ENCODE results near the gene TBX3.

DNA sequence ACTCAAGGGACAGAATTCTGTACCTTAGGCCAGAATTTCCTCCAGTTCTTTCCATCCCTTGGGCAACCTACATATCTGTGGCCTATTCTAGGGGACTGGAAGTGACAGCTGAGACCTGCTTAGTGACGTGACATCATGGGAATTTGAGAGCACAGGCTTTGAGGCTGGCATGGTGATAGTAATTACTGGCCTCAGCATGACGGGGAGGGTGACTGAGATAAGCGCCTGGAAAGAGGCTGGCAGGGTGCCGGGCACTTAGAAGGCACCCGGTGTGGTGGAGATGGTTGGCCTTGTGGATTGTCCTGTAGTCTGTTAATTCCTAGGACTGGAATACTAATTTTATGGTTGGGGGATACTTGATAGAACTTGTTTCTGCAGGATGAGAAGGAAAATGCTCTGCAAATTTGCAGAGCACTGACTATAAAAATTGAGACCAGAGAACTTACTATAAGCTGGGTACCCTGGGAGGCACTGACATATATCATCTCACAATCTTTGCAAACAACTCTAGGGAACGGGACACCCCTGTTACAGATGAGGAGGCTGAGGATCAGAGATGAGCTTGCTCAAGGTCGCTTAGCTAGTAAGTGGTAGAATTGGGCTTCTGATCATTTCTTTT lies 42.2 kb upstream of the TBX3 start:
- TF ChIP-seq EZH2phosphoT487 (IDR thresholded peaks at IDR 0.05), result no peak
- TF ChIP-seq, protein P1, sequence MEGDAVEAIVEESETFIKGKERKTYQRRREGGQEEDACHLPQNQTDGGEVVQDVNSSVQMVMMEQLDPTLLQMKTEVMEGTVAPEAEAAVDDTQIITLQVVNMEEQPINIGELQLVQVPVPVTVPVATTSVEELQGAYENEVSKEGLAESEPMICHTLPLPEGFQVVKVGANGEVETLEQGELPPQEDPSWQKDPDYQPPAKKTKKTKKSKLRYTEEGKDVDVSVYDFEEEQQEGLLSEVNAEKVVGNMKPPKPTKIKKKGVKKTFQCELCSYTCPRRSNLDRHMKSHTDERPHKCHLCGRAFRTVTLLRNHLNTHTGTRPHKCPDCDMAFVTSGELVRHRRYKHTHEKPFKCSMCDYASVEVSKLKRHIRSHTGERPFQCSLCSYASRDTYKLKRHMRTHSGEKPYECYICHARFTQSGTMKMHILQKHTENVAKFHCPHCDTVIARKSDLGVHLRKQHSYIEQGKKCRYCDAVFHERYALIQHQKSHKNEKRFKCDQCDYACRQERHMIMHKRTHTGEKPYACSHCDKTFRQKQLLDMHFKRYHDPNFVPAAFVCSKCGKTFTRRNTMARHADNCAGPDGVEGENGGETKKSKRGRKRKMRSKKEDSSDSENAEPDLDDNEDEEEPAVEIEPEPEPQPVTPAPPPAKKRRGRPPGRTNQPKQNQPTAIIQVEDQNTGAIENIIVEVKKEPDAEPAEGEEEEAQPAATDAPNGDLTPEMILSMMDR (IDR thresholded peaks at IDR 0.05), result no peak
